ENCODE data around the gene MLF2.

- TF ChIP-seq CTCF (IDR thresholded peaks at IDR 0.05), result no peak
- no peak for TF ChIP-seq POLR2A (IDR thresholded peaks at IDR 0.05)
Measured at GRCh38 chr12:6703631-6704030, 49.3 kb downstream of the MLF2 start.
